Immature natural killer cell (primary cell): ENCODE results near the gene ALX3. TPM values are rescaled to one million over a fixed set of nuclear protein-coding genes. Genes with fewer than 3 reads are reported as not detected.
A peak's percentile ranks its signal among the peaks of the same experiment; 100 is the strongest.

ENCODE experiments used
- DNase-seq, 3 donors: peaks; one replicate each; pipeline ENCODE4 v3.0.0; 2022; ENCODE audit warnings: mixed read lengths in 1 of 3
- H3K27ac Mint-ChIP-seq, 6 donors: one replicate each; pipeline ENCODE4 v1.8.0; 2020; ENCODE audit warnings: mixed read lengths in 6 of 6, mild to moderate bottlenecking in 5 of 6, inconsistent platforms in 4 of 6, moderate library complexity in 3 of 6
- H3K27me3 Mint-ChIP-seq, 3 donors: one replicate each; pipeline ENCODE4 v1.8.0; 2020 to 2021; ENCODE audit warnings: low read depth in 3 of 3, mild to moderate bottlenecking in 3 of 3, mixed read lengths in 3 of 3, moderate library complexity in 3 of 3, inconsistent platforms in 1 of 3
- H3K36me3 Mint-ChIP-seq, 3 donors: one replicate each; pipeline ENCODE4 v1.8.0; 2020; ENCODE audit warnings: mixed read lengths in 3 of 3, inconsistent platforms in 2 of 3, mild to moderate bottlenecking in 2 of 3
- H3K4me1 Mint-ChIP-seq, 2 donors: one replicate each; pipeline ENCODE4 v1.8.0; 2020; ENCODE audit warnings: inconsistent platforms in 2 of 2, mild to moderate bottlenecking in 2 of 2, mixed read lengths in 2 of 2, moderate library complexity in 1 of 2
- H3K4me3 Mint-ChIP-seq, 5 donors: one replicate each; pipeline ENCODE4 v1.8.0; 2020; ENCODE audit warnings: mild to moderate bottlenecking in 5 of 5, mixed read lengths in 5 of 5, inconsistent platforms in 3 of 5, moderate library complexity in 3 of 5
- H3K9me3 Mint-ChIP-seq, 6 donors: one replicate each; pipeline ENCODE4 v1.8.0; 2020; ENCODE audit warnings: mild to moderate bottlenecking in 6 of 6, mixed read lengths in 6 of 6, inconsistent platforms in 4 of 6, moderate library complexity in 3 of 6
- polyA plus RNA-seq, 3 donors: library from polyadenylated mRNA; unstranded; fragments of 300-500 nt; fragmentation: Illumina TruSeq; gene quantifications; one replicate each; pipeline ENCODE4 v1.2.3, GENCODE V29; 2021

ALX3 gene
- polyA plus RNA-seq, 3 donors from 2014 or later, result not detected

GRCh38 chr1:110098222-110099026, 28.0 kb upstream of the ALX3 start:
- peak overlapping the region in 1 of 6 donors; percentile 46 for H3K27ac Mint-ChIP-seq
- H3K27me3 Mint-ChIP-seq, result peaks cover 2 to 8% (median 5%) of the 10 kb centered on the region in 3 donors
- no peak overlapping the region for H3K4me3 Mint-ChIP-seq
- H3K36me3 Mint-ChIP-seq, result no peaks in the 10 kb centered on the region
- DNase-seq, result no peak
- no peaks in the 10 kb centered on the region for H3K9me3 Mint-ChIP-seq
- no peaks in the 10 kb centered on the region for H3K4me1 Mint-ChIP-seq

GRCh38 chr1:110097507-110098221, 27.2 kb upstream of the ALX3 start:
- no peak overlapping the region for H3K4me3 Mint-ChIP-seq

GRCh38 chr1:110094931-110095654, 24.6 kb upstream of the ALX3 start:
- peaks cover 2 to 7% (median 5%) of the 10 kb centered on the region in 3 donors for H3K27me3 Mint-ChIP-seq
- H3K4me1 Mint-ChIP-seq, result no peaks in the 10 kb centered on the region
- no peak for DNase-seq
- no peak overlapping the region for H3K4me3 Mint-ChIP-seq
- H3K36me3 Mint-ChIP-seq, result no peaks in the 10 kb centered on the region
- no peaks in the 10 kb centered on the region for H3K9me3 Mint-ChIP-seq
- no peak overlapping the region for H3K27ac Mint-ChIP-seq

More at GRCh38 chr1:110097507-110098221, 27.2 kb upstream of the ALX3 start:
- H3K36me3 Mint-ChIP-seq, result no peaks in the 10 kb centered on the region
- no peak overlapping the region for H3K27ac Mint-ChIP-seq
- H3K27me3 Mint-ChIP-seq, result peaks cover 2 to 8% (median 5%) of the 10 kb centered on the region in 3 donors
- no peaks in the 10 kb centered on the region for H3K4me1 Mint-ChIP-seq
- no peak for DNase-seq
- H3K9me3 Mint-ChIP-seq, result no peaks in the 10 kb centered on the region

- Mint-ChIP-seq H3K4me3 (no peak overlapping the region), H3K27ac (no peak overlapping the region), H3K9me3 (no peaks in the 10 kb centered on the region), H3K36me3 (no peaks in the 10 kb centered on the region), H3K27me3 (peaks cover 0 to 8% (median 4%) of the 10 kb centered on the region in 3 donors), H3K4me1 (no peaks in the 10 kb centered on the region)
- DNase-seq, result no peak
Observed at GRCh38 chr1:110092991-110093390, 22.5 kb upstream of the ALX3 start.

GRCh38 chr1:110091791-110092190, 21.3 kb upstream of the ALX3 start:
- no peak overlapping the region for H3K4me3 Mint-ChIP-seq
- peaks cover 0 to 11% (median 6%) of the 10 kb centered on the region in 3 donors for H3K27me3 Mint-ChIP-seq
- no peak overlapping the region for H3K27ac Mint-ChIP-seq
- H3K36me3 Mint-ChIP-seq, result no peaks in the 10 kb centered on the region
- DNase-seq, result no peak
- no peaks in the 10 kb centered on the region for H3K4me1 Mint-ChIP-seq
- no peaks in the 10 kb centered on the region for H3K9me3 Mint-ChIP-seq

GRCh38 chr1:110091381-110091780, 20.9 kb upstream of the ALX3 start:
- H3K27me3 Mint-ChIP-seq, result peaks cover 0 to 11% (median 5%) of the 10 kb centered on the region in 3 donors
- H3K36me3 Mint-ChIP-seq, result no peaks in the 10 kb centered on the region
- H3K9me3 Mint-ChIP-seq, result no peaks in the 10 kb centered on the region

GRCh38 chr1:110089561-110090275, 19.2 kb upstream of the ALX3 start:
- peaks cover 1 to 6% of the 10 kb centered on the region in 2 donors for H3K4me1 Mint-ChIP-seq
- no peaks in the 10 kb centered on the region for H3K36me3 Mint-ChIP-seq
- H3K27me3 Mint-ChIP-seq, result peaks cover 3 to 12% (median 5%) of the 10 kb centered on the region in 3 donors
- no peak overlapping the region for H3K27ac Mint-ChIP-seq
- no peak for DNase-seq
- H3K9me3 Mint-ChIP-seq, result peaks cover 0 to 1% (median 0%) of the 10 kb centered on the region in 6 donors
- H3K4me3 Mint-ChIP-seq, result no peak overlapping the region

More at GRCh38 chr1:110091381-110091780, 20.9 kb upstream of the ALX3 start:
- no peak for DNase-seq
- H3K4me1 Mint-ChIP-seq, result no peaks in the 10 kb centered on the region
- no peak overlapping the region for H3K27ac Mint-ChIP-seq
- no peak overlapping the region for H3K4me3 Mint-ChIP-seq

GRCh38 chr1:110088739-110089316, 18.4 kb upstream of the ALX3 start:
- H3K9me3 Mint-ChIP-seq, result peaks cover 0 to 1% (median 0%) of the 10 kb centered on the region in 6 donors
- no peak overlapping the region for H3K4me3 Mint-ChIP-seq
- H3K27ac Mint-ChIP-seq, result no peak overlapping the region
- H3K4me1 Mint-ChIP-seq, result peaks cover 5 to 12% of the 10 kb centered on the region in 2 donors
- DNase-seq, result no peak
- peaks cover 5 to 11% (median 6%) of the 10 kb centered on the region in 3 donors for H3K27me3 Mint-ChIP-seq
- H3K36me3 Mint-ChIP-seq, result no peaks in the 10 kb centered on the region

GRCh38 chr1:110087812-110088738, 17.6 kb upstream of the ALX3 start:
- peaks cover 5 to 15% (median 11%) of the 10 kb centered on the region in 3 donors for H3K27me3 Mint-ChIP-seq
- H3K36me3 Mint-ChIP-seq, result no peaks in the 10 kb centered on the region

GRCh38 chr1:110086961-110087360, 16.5 kb upstream of the ALX3 start:
- Mint-ChIP-seq H3K9me3 (peaks cover 0 to 1% (median 0%) of the 10 kb centered on the region in 6 donors), H3K27me3 (peaks cover 5 to 22% (median 14%) of the 10 kb centered on the region in 3 donors), H3K36me3 (no peaks in the 10 kb centered on the region), H3K4me3 (no peak overlapping the region), H3K27ac (no peak overlapping the region), H3K4me1 (peaks cover 12 to 26% of the 10 kb centered on the region in 2 donors)
- no peak for DNase-seq

More at GRCh38 chr1:110087812-110088738, 17.6 kb upstream of the ALX3 start:
- Mint-ChIP-seq H3K4me1 (peaks cover 12 to 20% of the 10 kb centered on the region in 2 donors), H3K4me3 (no peak overlapping the region), H3K27ac (no peak overlapping the region), H3K9me3 (peaks cover 0 to 1% (median 0%) of the 10 kb centered on the region in 6 donors)
- peak in 1 of 3 donors; percentile 33 for DNase-seq

- H3K4me1 Mint-ChIP-seq, result peaks cover 12 to 26% of the 10 kb centered on the region in 2 donors
- peaks cover 0 to 1% (median 0%) of the 10 kb centered on the region in 6 donors for H3K9me3 Mint-ChIP-seq
- peak overlapping the region in 4 of 5 donors; percentile 0 to 80 (median 31) for H3K4me3 Mint-ChIP-seq
- H3K27me3 Mint-ChIP-seq, result peaks cover 5 to 23% (median 14%) of the 10 kb centered on the region in 3 donors
- no peak for DNase-seq
- no peaks in the 10 kb centered on the region for H3K36me3 Mint-ChIP-seq
- H3K27ac Mint-ChIP-seq, result no peak overlapping the region
Observed at GRCh38 chr1:110085671-110086070, 15.2 kb upstream of the ALX3 start.
